Measurements from ENCODE around the gene COL5A1. TPM values are rescaled to one million over a fixed set of nuclear protein-coding genes. Genes with fewer than 3 reads are reported as not detected.

COL5A1 gene
- total RNA-seq, 5 donors from 2014 or later (not counting 1 experiment from before 2014, with no cell fraction given): 0.18 to 2.3 (median 1.7) TPM

DNA sequence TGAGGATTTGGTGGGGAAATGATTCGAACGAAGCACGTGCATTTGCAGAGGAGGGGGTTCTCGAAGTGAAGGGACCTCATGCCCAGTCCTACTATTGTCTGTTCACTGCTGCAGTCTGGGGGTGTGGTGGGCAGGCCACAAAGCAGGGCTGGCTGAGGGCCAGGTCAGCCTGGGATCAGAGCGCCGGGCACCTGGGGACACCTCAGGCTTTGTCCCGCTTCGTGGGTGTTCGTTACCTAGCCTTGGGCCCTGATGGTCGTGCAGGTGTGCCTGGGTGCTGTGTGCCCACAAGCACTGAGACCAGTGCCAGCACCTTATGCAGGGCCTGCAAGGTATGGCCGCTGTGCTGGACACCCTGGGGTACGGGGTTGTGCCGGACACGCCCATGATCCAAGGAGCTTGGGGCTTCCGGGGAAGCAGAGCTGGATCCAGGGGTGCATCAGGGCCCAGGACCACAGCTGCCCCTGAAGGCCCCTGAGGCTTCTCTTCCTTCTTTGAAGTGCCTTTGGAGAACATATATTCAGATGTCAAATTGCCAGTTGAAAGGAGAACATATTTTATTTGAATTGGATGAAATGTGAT is 80.6 kb downstream of the COL5A1 start:
- ATAC-seq (replicated peaks in 1 of 4) (no peak), DNase-seq (no peak)
- peaks cover 0 to 8% (median 6%) of the 10 kb centered on the region in 3 donors for H3K4me1 Mint-ChIP-seq
- H3K4me3 Mint-ChIP-seq: no peak overlapping the region
- peaks cover 0 to 51% of the 10 kb centered on the region in 2 experiments for H3K27me3 ChIP-seq (replicated peaks in 1 of 2; ENCODE audit: control insufficient read depth in 2 of 2, extremely low read depth in 1 of 2, insufficient read depth in 2 of 2, low read length in 1 of 2)
- no peak overlapping the region for H3K4me3 ChIP-seq (ENCODE audit: control insufficient read depth in 1 of 2, extremely low read depth in 1 of 2, low read length in 1 of 2)
- 87% methylated on average over 15 of the region's 15 CpGs for WGBS (ENCODE audit: insufficient coverage)
- H3K27me3 Mint-ChIP-seq: peaks cover 5 to 36% of the 10 kb centered on the region in 2 donors
- H3K27ac Mint-ChIP-seq: no peak overlapping the region
- ChIA-PET CTCF (no interaction called here), POLR2A (no interaction called here)
- peaks cover 2 to 5% of the 10 kb centered on the region in 2 experiments for H3K4me1 ChIP-seq (ENCODE audit: control insufficient read depth in 1 of 2, extremely low read depth in 1 of 2, insufficient read depth in 2 of 2, low read length in 2 of 2)
- H3K36me3 Mint-ChIP-seq: no peaks in the 10 kb centered on the region
- no peak overlapping the region for H3K27ac ChIP-seq (ENCODE audit: low read length)
- no peaks in the 10 kb centered on the region for H3K9me3 ChIP-seq
- H3K36me3 ChIP-seq (ENCODE audit: control insufficient read depth in 2 of 2, extremely low read depth in 1 of 2, insufficient read depth in 1 of 2, low read length in 1 of 2): no peaks in the 10 kb centered on the region
- H3K9me3 Mint-ChIP-seq: no peaks in the 10 kb centered on the region

- Mint-ChIP-seq H3K4me3 (no peak overlapping the region), H3K9me3 (no peaks in the 10 kb centered on the region), H3K27me3 (peaks cover 5 to 36% of the 10 kb centered on the region in 2 donors), H3K36me3 (no peaks in the 10 kb centered on the region), H3K27ac (no peak overlapping the region), H3K4me1 (peaks cover 0 to 8% (median 6%) of the 10 kb centered on the region in 3 donors)
- ATAC-seq (replicated peaks in 1 of 4) (no peak), DNase-seq (no peak)
- 7% methylated on average over 11 of the region's 17 CpGs for WGBS (ENCODE audit: insufficient coverage)
- no peak overlapping the region for H3K27ac ChIP-seq (ENCODE audit: low read length)
- ChIA-PET POLR2A (no interaction called here), CTCF (no interaction called here)
- H3K4me1 ChIP-seq (ENCODE audit: control insufficient read depth in 1 of 2, extremely low read depth in 1 of 2, insufficient read depth in 2 of 2, low read length in 2 of 2): peaks cover 2 to 5% of the 10 kb centered on the region in 2 experiments
- no peaks in the 10 kb centered on the region for H3K36me3 ChIP-seq (ENCODE audit: control insufficient read depth in 2 of 2, extremely low read depth in 1 of 2, insufficient read depth in 1 of 2, low read length in 1 of 2)
- H3K27me3 ChIP-seq (replicated peaks in 1 of 2; ENCODE audit: control insufficient read depth in 2 of 2, extremely low read depth in 1 of 2, insufficient read depth in 2 of 2, low read length in 1 of 2): peaks cover 0 to 49% of the 10 kb centered on the region in 2 experiments
- H3K9me3 ChIP-seq: no peaks in the 10 kb centered on the region
- no peak overlapping the region for H3K4me3 ChIP-seq (ENCODE audit: control insufficient read depth in 1 of 2, extremely low read depth in 1 of 2, low read length in 1 of 2)
These were observed 81.4 kb downstream of the COL5A1 start for GRCh38 chr9:134723037-134723436.

DNA sequence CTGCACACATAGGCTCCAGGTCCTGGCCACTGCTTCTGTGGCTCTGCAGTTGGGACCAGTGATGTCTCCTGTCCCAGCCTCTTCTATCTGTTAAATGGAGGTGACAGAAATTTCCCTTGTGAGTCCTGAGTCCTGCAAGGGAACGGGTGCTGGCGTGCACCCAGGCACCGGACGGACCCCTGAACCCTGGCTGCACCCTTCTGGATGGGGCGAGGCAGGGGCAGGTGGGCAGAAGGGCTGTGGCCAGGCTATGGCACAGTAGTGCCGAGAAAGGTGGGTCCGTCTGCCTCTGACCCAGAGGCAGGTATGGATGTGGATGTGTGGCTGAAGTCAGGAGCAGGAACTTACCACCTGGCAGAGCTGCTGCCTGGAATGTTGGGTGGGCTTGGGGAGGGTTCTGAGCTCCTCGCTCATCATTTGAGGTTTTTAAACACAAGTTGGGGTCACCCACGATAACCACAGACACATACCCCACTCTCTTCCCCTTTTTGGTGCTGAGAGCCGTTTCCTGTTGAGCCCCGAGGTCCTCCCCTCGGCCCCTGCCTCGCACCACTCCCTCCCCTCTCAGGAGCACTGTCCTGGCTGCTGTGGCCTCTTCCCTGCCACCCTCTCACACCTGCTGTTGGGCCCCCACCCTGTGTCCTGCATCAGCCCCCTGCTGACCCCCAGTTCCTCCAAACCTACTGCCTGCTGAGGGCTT is 82.0 kb downstream of the COL5A1 start:
- H3K9me3 ChIP-seq: no peaks in the 10 kb centered on the region
- H3K4me1 Mint-ChIP-seq: peaks cover 0 to 8% (median 6%) of the 10 kb centered on the region in 3 donors
- no peak for DNase-seq
- no peak for ATAC-seq (replicated peaks in 1 of 4)
- peaks cover 5 to 36% of the 10 kb centered on the region in 2 donors for H3K27me3 Mint-ChIP-seq
- no peak overlapping the region for H3K27ac ChIP-seq (ENCODE audit: low read length)
- H3K4me1 ChIP-seq (ENCODE audit: control insufficient read depth in 1 of 2, extremely low read depth in 1 of 2, insufficient read depth in 2 of 2, low read length in 2 of 2): peaks cover 2 to 5% of the 10 kb centered on the region in 2 experiments
- H3K4me3 ChIP-seq (ENCODE audit: control insufficient read depth in 1 of 2, extremely low read depth in 1 of 2, low read length in 1 of 2): no peak overlapping the region
- no peaks in the 10 kb centered on the region for H3K36me3 Mint-ChIP-seq
- no peak overlapping the region for H3K4me3 Mint-ChIP-seq
- H3K36me3 ChIP-seq (ENCODE audit: control insufficient read depth in 2 of 2, extremely low read depth in 1 of 2, insufficient read depth in 1 of 2, low read length in 1 of 2): no peaks in the 10 kb centered on the region
- peaks cover 0 to 43% of the 10 kb centered on the region in 2 experiments for H3K27me3 ChIP-seq (replicated peaks in 1 of 2; ENCODE audit: control insufficient read depth in 2 of 2, extremely low read depth in 1 of 2, insufficient read depth in 2 of 2, low read length in 1 of 2)
- no peaks in the 10 kb centered on the region for H3K9me3 Mint-ChIP-seq
- no peak overlapping the region for H3K27ac Mint-ChIP-seq
- WGBS (ENCODE audit: insufficient coverage): 50% methylated on average over 11 of the region's 13 CpGs
- ChIA-PET CTCF (no interaction called here), POLR2A (no interaction called here)

- H3K4me1 ChIP-seq (ENCODE audit: control insufficient read depth in 1 of 2, extremely low read depth in 1 of 2, insufficient read depth in 2 of 2, low read length in 2 of 2): peaks cover 2 to 5% of the 10 kb centered on the region in 2 experiments
- no peaks in the 10 kb centered on the region for H3K36me3 Mint-ChIP-seq
- POLR2A ChIA-PET: no interaction called here
- peaks cover 0 to 41% of the 10 kb centered on the region in 2 experiments for H3K27me3 ChIP-seq (replicated peaks in 1 of 2; ENCODE audit: control insufficient read depth in 2 of 2, extremely low read depth in 1 of 2, insufficient read depth in 2 of 2, low read length in 1 of 2)
- H3K4me3 ChIP-seq (ENCODE audit: control insufficient read depth in 1 of 2, extremely low read depth in 1 of 2, low read length in 1 of 2): no peak overlapping the region
- H3K27ac Mint-ChIP-seq: no peak overlapping the region
- no peak overlapping the region for H3K27ac ChIP-seq (ENCODE audit: low read length)
- ATAC-seq (replicated peaks in 1 of 4): no peak
- CTCF ChIA-PET: no interaction called here
- H3K27me3 Mint-ChIP-seq: peaks cover 5 to 36% of the 10 kb centered on the region in 2 donors
- WGBS (ENCODE audit: insufficient coverage): 82% methylated on average over 21 of the region's 25 CpGs
- no peak overlapping the region for H3K4me3 Mint-ChIP-seq
- H3K4me1 Mint-ChIP-seq: peaks cover 0 to 8% (median 6%) of the 10 kb centered on the region in 3 donors
- no peaks in the 10 kb centered on the region for H3K9me3 Mint-ChIP-seq
- DNase-seq: no peak
- H3K36me3 ChIP-seq (ENCODE audit: control insufficient read depth in 2 of 2, extremely low read depth in 1 of 2, insufficient read depth in 1 of 2, low read length in 1 of 2): no peaks in the 10 kb centered on the region
- no peaks in the 10 kb centered on the region for H3K9me3 ChIP-seq
These were observed 82.8 kb downstream of the COL5A1 start for GRCh38 chr9:134724202-134724911.

GRCh38 chr9:134724912-134725604 is 83.5 kb downstream of the COL5A1 start:
- Mint-ChIP-seq H3K4me1 (peaks cover 0 to 8% (median 6%) of the 10 kb centered on the region in 3 donors), H3K27ac (no peak overlapping the region), H3K4me3 (no peak overlapping the region), H3K36me3 (no peaks in the 10 kb centered on the region), H3K27me3 (peaks cover 5 to 36% of the 10 kb centered on the region in 2 donors), H3K9me3 (no peaks in the 10 kb centered on the region)
- no peak overlapping the region for H3K27ac ChIP-seq (ENCODE audit: low read length)
- ChIA-PET POLR2A (interaction anchor here in 1 of 2 donors (0.6 kb wide), 1 partner anchor 211 kb away, joined by 4 read pairs; no protein-coding TSS in a partner anchor), CTCF (no interaction called here)
- H3K9me3 ChIP-seq: no peaks in the 10 kb centered on the region
- no peaks in the 10 kb centered on the region for H3K36me3 ChIP-seq (ENCODE audit: control insufficient read depth in 2 of 2, extremely low read depth in 1 of 2, insufficient read depth in 1 of 2, low read length in 1 of 2)
- H3K4me1 ChIP-seq (ENCODE audit: control insufficient read depth in 1 of 2, extremely low read depth in 1 of 2, insufficient read depth in 2 of 2, low read length in 2 of 2): peaks cover 2 to 5% of the 10 kb centered on the region in 2 experiments
- DNase-seq (no peak), ATAC-seq (replicated peaks in 1 of 4) (no peak)
- H3K27me3 ChIP-seq (replicated peaks in 1 of 2; ENCODE audit: control insufficient read depth in 2 of 2, extremely low read depth in 1 of 2, insufficient read depth in 2 of 2, low read length in 1 of 2): peaks cover 0 to 41% of the 10 kb centered on the region in 2 experiments
- WGBS (ENCODE audit: insufficient coverage): 100% methylated on average over 3 of the region's 17 CpGs
- H3K4me3 ChIP-seq (ENCODE audit: control insufficient read depth in 1 of 2, extremely low read depth in 1 of 2, low read length in 1 of 2): no peak overlapping the region

- H3K27me3 ChIP-seq (replicated peaks in 1 of 2; ENCODE audit: control insufficient read depth in 2 of 2, extremely low read depth in 1 of 2, insufficient read depth in 2 of 2, low read length in 1 of 2): peaks cover 0 to 41% of the 10 kb centered on the region in 2 experiments
- no peaks in the 10 kb centered on the region for H3K9me3 ChIP-seq
- ATAC-seq (replicated peaks in 1 of 4) (no peak), DNase-seq (no peak)
- no peak overlapping the region for H3K4me3 ChIP-seq (ENCODE audit: control insufficient read depth in 1 of 2, extremely low read depth in 1 of 2, low read length in 1 of 2)
- H3K27me3 Mint-ChIP-seq: peaks cover 5 to 31% of the 10 kb centered on the region in 2 donors
- peaks cover 2 to 5% of the 10 kb centered on the region in 2 experiments for H3K4me1 ChIP-seq (ENCODE audit: control insufficient read depth in 1 of 2, extremely low read depth in 1 of 2, insufficient read depth in 2 of 2, low read length in 2 of 2)
- ChIA-PET CTCF (no interaction called here), POLR2A (interaction anchor here in 1 of 2 donors (0.6 kb wide), 1 partner anchor 211 kb away, joined by 4 read pairs; no protein-coding TSS in a partner anchor)
- no peaks in the 10 kb centered on the region for H3K36me3 ChIP-seq (ENCODE audit: control insufficient read depth in 2 of 2, extremely low read depth in 1 of 2, insufficient read depth in 1 of 2, low read length in 1 of 2)
- no peak overlapping the region for H3K27ac Mint-ChIP-seq
- H3K36me3 Mint-ChIP-seq: no peaks in the 10 kb centered on the region
- H3K9me3 Mint-ChIP-seq: no peaks in the 10 kb centered on the region
- H3K27ac ChIP-seq (ENCODE audit: low read length): no peak overlapping the region
- H3K4me1 Mint-ChIP-seq: peaks cover 0 to 8% (median 6%) of the 10 kb centered on the region in 3 donors
- WGBS (ENCODE audit: insufficient coverage): no CpG with 5 or more reads among the region's 4 CpGs
- no peak overlapping the region for H3K4me3 Mint-ChIP-seq
These were observed 84.0 kb downstream of the COL5A1 start for GRCh38 chr9:134725605-134725940.

Measured in T-cell (primary cell).